GM21515 (cell line): ENCODE data around the gene ANP32B.
A peak's percentile ranks its signal among the peaks of the same experiment; 100 is the strongest.
"Not testable (repeated sequence)": the region's sequence is repeated elsewhere in the genome, so short reads cannot be mapped to it uniquely, and the experiment has no call there.

Source experiments
- ATAC-seq: cut with Tn5 transposase; IDR thresholded peaks from one replicate; pipeline ENCODE4 v1.9.1; 2021; ENCODE audit not compliant: unreplicated experiment

ANP32B gene

DNA sequence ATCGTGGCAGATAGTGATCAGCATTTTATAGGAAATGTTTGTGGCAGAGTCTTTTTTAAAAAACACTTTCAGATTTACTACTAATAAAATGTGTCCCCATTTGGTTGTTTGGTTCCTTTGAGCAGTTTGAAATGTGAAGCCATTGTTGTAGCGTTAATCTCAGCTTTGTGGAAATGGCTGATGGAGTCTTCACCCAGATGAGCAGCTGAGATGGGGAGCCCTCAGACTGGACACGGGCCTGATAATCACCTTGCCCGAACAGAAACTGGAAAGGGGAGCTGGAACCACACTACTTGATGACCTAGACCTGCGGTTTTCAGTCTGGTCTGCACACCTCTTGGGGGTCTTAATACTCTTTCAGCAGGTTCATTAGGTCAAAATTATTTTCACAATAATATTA lies 20.6 kb upstream of the ANP32B start:
- ATAC-seq, result no peak

DNA sequence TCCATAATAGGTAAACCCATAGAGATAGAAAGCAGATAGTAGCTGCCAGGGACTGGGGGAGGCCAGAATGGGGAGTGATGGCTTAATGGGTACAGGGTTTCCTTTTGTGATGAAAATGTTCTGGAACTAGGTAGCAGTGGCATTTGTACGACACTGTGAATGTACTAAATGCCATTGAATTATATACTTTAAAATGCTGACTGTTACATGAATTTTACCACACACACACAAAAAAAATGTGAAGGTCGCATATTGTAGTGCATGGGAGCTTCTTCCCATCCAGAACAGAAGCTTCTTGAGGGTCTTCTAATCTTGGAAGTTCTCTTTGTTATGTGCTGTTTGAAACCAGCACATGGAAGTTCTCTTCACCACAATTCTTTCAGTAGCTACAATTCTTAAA lies 19.9 kb upstream of the ANP32B start:
- no peak for ATAC-seq

DNA sequence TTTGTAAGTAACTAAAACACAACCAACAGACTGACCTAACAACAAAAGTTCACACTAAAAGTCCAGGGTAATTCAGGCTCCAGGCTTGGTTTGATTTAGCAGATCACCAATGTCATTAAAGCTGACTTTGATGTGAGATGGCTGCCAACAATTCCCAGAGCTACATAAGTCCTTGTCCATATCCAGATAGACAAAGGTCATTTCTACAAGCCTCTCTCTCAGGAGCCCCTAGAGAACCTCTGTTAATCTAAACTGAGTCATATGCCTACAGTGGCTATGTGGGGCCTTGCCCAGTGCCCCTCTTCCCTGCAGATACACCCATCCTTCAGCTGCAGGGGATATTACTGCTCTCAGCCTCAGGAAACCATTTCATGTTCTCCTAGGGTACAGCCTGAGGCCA lies 18.2 kb upstream of the ANP32B start:
- no peak for ATAC-seq

DNA sequence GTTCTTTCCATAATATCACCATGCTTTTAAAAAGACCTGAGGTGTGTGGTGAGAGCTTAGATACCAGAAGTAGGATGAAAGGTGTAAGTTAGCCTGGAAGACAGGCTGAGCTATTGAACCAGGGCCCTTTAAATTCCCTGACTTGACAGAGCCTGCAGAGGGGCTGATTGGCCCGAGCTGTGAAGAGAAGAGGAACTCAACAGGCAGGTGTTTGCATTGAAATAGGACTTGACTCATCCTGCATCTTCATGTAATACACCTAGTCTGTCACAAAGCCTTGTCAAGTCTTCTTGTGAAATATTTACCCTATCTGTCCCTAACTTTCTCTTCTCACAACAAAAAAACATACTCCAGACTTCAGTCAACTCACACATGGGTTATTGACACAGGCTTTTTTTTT lies 16.6 kb upstream of the ANP32B start:
- no peak for ATAC-seq

DNA sequence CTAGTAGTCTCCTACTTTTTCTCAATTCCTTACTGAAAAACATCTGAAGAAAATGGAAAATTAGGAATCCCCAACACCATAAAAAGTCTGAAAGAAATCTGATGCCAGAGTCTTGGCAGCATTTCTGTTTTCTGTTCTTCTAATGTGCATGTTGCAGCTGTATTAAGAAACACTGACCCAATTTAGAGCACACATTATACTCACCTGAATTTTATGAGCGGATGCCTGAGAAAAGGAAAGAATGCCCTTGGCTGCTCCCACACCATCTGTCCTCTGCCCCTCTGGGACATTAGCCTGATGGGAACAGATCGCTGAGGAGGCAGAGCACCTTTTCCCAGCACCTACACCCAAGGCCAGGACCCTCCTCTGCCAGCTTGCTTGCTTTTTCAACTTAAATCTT lies 14.1 kb upstream of the ANP32B start:
- ATAC-seq, result no peak

DNA sequence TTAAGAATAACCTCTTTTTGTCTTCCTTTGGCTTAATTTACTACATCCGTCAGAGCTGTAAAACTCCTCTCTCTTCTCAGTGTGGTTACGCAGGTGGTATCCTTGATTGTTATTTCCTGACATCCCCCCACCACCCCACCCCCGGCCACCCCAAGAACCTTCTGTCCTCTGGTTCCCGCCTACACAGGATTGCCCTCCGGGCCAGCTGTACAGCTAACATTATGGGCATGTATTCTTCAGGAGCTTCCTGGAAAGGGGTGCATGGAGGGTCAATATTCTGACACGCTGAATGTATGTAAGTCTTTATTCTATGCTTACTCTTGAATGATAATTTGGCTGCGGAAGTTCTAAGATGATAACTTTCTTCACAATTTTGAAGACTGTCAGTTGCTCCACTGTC lies 13.0 kb upstream of the ANP32B start:
- ATAC-seq, result no peak

DNA sequence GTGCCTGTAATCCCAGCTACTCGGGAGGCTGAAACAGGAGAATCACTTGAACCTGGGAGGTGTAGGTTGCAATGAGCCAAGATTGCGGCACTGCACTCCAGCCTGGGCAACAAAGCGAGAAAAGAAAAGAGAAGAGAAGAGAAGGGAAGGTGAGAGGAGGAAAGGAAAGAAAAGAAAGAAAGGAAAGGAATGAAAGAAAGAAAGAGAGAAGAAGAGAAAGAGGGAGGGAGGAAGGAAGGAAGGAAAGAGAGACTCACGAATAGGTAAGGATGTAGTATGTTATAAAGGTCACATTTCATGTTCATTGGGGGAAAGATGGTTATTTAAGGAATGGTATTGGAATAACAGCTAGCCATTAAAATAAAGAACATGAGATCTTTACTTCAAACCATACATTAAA lies 10.4 kb upstream of the ANP32B start:
- ATAC-seq, result no peak

DNA sequence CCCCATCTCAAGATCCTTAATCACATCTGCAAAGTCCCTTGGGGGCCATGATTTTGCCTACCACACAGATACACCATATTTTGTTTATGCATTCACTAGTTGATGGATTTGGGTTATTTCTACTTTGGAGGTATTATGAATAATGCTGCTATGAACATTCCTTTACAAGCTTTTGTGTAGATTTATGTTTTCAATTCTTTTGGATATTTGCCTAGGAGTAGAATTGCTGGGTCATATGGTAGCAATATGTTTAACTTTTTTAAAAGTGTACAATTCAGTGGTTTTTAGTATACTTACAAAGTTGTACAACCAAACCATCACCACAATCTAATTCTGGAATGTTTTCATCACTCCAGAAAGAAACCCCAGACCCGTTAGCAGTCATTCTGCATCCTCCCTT lies 7.8 kb upstream of the ANP32B start:
- no peak for ATAC-seq

DNA sequence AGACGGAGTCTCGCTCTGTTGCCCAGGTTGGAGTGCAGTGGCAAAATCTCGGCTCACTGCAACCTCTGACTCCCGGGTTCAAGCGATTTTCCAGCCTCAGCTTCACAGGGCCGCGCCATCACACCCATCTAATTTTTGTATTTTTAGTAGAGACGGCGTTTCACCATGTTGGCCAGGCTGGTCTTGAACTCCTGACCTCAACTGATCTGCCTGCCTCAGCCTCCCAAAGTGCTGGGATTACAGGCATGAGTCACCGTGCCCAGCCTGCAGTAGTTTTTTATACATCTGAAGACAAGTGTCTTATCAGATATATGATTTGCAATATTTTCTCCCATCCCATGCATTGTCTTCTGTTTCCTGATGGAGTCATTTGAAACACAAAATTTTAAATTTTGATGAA lies 6.5 kb upstream of the ANP32B start:
- not testable (repeated sequence) for ATAC-seq

DNA sequence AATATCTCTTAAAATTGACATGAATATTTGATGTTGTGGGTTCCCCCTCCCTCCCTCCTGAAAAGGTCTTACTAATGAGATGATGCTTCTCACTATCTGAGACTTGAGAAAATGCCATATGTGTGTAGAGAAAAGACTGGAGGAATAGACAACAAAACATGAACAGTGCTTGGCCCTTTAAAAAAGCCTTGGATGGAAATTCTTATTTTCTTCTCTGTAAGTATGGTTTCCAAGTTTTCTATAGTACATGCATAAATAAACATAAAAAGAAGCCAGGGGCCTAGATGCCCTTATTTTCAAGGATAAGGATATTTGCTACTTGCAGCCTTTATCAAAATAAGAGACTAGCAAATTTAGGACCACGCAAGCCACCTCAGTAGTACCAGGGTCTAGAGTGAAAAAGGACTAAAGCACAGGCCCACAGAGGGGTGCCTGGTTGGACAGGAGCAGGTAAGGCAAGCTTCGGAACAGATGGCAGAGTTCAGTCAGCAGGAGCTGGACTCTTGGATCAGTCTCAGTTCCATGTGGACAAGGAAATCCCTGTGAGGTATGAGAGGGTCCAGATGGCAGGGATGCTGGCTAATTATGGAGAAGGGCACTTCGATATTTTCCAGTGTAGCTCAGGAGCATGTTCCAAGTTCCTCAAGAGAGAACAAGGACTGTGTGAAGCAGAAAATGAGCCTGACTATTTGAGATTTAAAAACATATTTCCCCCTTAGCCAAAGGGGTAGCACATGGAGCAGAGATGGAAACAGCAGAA lies 4.6 kb upstream of the ANP32B start:
- ATAC-seq, result no peak

DNA sequence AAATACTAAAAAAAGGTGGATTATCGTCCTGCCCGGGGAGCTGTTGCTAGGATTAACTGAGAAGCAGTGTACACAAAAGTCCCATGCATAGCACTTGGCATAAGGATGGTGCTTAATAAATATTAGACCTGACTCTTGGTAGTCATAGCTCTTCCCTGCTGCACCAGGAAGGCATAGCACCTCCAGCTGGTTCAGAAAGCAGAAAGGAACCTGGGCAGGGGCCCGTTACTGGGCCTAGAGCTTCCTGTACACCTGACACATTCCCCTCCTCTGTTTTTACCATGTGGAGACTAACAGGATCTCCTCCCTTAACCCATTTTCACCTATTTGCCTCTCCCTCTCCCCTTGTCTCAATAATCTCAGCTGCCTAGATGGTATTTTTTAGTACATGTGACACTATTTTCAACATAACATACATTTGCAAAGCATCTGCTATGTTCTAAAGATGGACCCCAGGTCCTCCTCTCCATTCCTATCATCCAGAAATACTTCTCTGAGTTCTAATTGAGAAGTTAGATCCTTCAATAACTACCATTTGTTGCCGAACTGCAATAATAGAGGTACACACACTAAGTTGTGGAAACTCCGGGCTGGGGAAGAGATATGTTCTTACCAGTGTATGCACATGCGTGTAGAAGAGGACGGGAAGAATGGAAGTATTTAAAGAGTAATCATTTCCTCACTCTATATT lies 3.2 kb upstream of the ANP32B start:
- no peak for ATAC-seq

DNA sequence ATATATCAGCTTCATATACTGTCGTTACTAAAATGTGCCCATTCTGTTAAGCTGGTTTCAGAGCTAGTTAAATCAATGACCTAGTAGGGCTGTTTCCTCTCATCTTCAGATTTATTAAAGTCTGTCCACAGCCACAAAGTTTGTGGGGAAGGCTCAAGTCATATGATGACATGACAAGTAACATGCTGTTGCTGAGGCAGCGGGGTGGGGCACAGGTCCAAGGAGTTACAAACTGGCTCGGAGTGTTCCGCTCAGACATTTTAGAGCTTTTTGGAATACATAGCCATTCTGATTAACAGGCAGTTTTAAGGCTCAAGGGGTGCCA lies 2.7 kb upstream of the ANP32B start:
- ATAC-seq, result no peak

DNA sequence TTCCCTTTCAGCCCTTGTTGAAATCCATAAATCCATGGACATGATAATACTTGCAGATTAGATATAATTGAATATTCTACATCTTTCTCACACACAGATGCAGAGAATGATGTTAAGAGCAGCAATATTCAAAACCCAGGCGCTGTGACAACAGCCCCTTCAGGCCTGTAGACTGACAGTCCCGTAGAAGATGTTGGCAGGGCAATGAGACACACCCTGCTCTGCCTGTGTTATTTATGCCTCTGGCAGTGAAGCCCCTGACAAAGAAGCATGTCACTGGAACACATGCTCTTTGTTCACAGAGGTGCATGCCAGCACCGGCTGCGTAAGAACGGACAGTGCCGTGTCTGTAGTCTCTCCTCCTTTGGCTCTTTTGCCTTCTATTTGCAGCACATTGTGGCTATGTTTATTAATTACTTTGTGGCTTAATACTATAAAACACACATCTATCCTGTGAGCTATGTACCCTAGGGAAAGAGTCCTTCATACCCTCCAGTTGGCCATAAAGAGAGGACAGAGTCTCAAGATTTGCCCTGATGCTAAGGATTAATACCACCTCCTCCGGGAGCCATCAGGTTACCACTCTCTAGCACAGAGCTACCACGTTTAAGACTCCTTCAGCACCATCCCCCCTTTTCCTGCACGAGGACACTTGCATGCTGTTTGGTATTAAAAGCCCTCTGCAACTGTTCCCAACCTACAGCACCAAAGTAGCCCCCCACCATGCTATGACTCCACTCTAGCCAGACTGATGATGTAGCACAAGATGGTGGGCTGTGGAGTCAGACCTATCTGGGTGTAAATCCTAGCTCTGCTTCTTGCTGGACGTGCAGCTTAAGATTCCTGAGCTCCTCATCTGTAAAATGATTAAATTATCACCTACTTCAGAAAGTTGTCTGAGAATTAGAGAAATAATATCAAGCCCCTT lies 2.0 kb upstream of the ANP32B start:
- no peak for ATAC-seq

DNA sequence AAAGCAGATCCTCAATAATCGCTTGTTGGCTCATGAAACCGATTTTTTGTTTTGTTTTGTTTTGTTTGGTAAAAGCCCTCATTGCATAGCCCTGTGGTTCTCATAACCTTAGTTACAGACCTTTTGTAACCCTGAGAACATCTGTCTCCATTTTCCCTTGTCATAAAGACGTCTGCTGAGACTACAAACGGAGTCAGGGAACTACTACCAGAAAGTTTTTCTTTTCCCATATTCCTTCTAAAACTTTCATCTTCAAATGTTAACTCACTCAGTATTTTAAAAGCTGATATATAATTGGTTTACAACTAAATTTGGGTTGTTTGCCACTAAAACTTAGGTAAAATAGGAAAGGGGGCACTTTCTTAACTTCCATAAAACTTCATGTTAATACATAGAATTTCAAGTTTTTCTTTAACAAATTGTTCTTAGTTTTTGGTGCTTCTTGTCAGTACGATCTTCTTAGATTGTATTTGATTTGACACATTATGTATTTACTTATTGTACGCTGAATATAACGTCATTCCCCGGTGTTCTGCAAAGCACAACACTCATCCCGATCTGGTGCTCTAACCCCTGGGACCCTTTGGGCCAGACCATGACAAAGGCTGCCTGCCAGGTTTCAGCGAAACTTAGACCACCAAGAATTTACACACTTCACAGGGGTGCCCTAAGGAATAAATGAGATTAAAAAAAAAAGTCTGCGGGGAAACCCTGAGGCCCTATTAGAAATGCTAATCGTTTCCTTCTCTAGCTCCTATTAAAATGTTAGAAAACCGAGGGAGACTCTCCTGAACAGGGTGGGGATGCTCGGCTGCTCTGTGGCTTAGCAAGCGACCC lies 1.1 kb upstream of the ANP32B start:
- no peak for ATAC-seq

DNA sequence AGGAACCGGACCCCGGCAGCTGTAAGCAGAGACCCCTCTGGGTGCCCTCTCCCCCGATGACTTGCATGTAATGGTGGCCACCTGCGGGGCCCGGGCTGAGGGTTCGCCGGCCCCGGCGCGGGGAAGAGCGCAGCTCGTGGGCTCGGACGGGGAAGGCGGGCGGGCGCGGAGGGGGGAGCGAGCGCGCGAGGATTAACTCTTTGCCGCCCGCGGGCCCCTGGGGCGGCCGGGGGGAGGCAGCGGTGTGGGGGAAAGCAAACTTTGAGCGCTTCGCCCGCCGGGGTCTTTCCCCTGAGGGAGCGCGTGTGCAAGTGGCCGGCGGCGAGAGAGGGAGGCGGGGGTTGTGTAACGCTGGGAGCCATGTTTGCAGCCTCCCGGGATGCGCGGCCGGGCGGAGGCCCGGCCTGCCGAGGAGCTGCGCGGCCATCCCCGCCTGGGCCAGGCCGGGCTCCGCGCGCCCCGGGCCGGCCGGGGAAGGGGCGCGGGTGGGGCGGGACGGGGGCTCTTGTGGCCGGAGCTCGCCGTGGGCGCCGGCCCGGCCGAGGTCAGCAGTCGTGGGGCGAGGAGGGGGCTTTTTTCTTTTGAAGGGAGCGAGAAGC lies 547 bp downstream of the ANP32B start:
- peak; percentile 6 for ATAC-seq

DNA sequence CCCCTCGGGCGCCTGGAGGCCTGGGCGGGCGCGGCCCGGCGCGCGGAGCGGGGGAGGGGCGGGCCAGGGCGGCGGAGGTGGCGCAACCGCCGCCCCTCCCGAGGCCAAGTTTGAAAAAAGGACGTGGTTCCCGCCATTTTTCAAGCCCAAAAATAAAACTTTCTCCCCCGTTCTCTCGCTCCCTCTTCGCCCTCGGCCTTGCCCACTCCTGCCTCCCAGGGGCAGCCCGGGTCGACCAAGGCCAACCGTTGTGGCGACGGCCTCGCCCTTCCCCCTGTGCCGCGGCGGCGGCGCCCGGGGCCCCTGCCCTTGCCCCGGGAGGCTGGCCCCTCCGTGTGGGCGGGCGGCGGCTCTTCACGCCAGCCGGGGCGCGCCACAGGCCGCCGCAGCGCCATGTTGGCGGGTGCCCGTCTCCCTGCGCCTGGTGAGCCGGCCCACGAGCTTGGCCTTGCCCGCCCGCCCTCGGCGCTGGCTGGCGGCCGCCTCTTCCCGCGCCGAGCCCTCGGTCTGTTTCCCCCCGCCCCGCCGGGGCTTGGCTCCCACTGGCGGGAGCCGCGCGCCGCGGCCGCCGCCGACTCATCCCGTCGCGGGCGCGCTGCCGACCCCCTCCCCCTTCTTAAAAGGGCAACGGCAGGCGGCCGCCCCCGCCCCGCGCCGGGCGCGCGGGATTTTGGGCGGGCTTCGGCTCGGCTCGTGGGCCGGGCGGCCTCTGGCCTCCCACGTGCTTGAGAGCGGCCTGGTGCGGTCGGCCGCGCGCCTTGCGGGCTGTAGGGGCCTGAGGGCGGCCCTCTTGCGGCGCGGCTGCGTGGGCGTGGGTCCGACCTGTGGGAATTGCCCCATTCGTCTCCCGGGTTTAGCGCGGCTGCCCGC lies 1.3 kb downstream of the ANP32B start:
- ATAC-seq, result peak; percentile 22

DNA sequence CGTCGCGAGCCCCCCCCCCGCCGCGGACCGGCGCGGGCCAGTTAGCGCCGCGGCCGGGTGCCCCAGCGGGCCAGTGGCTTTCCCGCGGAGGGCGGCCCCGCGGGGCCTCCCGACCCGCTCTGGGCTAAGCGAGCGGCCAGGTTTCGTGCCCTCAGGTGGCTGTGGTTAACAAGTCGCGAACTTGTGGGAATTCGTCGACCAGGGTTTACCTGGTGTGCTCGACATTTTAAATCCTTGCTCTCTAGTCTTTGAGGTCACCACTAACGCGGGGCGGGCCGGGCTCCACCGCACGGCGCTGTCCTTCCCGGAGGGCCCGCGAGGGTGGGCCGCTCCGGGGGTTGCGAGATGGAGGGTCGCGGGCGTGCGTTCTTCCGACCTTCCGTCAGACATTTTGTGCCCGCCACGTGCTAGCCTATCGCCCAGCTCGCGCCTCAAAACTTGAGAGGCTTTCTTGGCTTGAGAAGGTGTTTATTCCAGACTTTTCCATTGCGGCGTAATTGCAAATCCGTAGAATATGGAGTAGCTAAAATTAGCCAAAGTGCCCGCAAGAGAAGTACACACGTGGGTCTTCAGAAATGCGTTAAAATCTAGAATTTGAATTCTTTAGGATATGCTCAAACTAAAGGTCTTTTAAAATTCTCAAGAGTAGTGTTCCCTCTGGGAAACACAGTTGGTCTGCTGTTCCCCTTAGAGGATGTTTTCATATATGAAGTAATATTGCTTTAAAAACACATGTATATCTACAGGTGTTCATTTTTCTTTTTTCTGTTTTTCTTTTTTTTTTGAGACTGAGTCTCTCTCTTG lies 2.1 kb downstream of the ANP32B start:
- ATAC-seq, result no peak

DNA sequence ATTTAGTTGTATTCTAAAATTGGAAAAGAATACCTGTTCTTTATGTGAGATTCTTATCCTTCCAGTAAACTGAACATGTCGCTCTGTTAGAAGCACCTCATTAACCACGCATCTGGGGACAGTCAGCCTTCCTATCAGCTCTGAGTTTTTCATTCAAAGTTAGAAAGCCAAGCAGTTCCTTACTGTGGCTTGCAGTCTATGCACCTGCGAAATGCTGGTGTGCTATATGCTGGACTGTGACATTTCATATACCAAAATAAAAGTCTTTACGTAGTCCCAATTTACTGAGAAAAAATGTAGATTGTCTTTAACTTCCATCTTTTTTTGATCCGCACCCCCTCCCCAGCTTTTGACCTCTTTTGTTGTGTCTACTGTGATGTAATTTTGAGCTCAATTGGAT lies 4.3 kb downstream of the ANP32B start:
- ATAC-seq, result no peak

DNA sequence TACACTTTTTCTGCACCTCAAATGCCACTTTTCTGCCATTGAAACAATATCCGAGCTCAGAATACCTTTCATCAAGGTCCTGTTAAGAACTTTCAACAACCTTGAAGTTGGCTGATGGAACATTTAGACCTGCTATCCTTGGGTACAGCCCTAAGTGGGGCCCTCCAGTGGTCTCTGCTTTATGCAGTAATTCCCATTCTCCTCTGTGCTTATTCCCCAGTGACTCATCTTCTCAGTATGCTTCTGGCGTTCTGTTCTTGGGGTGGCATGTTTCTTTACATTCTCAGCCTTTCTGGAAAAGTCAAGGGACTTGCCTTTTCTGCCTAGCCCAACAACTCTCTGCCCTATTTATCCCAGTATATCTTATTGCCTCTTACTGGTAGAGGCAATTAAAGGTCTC lies 7.1 kb downstream of the ANP32B start:
- no peak for ATAC-seq
